Left ventricle myocardium superior (tissue), 1 donor: ENCODE measurements around the gene DDIT3. TPM values are rescaled to one million over a fixed set of nuclear protein-coding genes. Genes with fewer than 3 reads are reported as not detected.
"Not testable (repeated sequence)": the region's sequence is repeated elsewhere in the genome, so short reads cannot be mapped to it uniquely, and the experiment has no call there.

ENCODE experiments used
- ATAC-seq: fragments of 200-7000 bp; cut with Tn5 transposase; one replicate; pipeline ENCODE4 v1.9.1; 2020; ENCODE audit warnings: mild to moderate bottlenecking, moderate library complexity
- DNase-seq: peaks from one replicate; pipeline ENCODE4 v3.0.0-alpha.2; 2020
- intact Hi-C: fragments of 100-400 bp; cut with micrococcal nuclease; formaldehyde crosslinking; loops from one replicate; pipeline ENCODE4 v1.11.0; 2022
- total RNA-seq: library from RNA; stranded (reverse); fragmentation: NEBNext Ultra II Directional; extraction: Animal tissue kit (Norgen Biotek cat#: 25700); gene quantifications from one replicate; pipeline ENCODE4 v1.2.1, GENCODE V29; 2021
- donor health status: DM: no; HTN: yes; CAD: no; lungs with severe emphysema.

Gene DDIT3
- total RNA-seq, 1 donor from 2014 or later: 22.2 TPM

DNA sequence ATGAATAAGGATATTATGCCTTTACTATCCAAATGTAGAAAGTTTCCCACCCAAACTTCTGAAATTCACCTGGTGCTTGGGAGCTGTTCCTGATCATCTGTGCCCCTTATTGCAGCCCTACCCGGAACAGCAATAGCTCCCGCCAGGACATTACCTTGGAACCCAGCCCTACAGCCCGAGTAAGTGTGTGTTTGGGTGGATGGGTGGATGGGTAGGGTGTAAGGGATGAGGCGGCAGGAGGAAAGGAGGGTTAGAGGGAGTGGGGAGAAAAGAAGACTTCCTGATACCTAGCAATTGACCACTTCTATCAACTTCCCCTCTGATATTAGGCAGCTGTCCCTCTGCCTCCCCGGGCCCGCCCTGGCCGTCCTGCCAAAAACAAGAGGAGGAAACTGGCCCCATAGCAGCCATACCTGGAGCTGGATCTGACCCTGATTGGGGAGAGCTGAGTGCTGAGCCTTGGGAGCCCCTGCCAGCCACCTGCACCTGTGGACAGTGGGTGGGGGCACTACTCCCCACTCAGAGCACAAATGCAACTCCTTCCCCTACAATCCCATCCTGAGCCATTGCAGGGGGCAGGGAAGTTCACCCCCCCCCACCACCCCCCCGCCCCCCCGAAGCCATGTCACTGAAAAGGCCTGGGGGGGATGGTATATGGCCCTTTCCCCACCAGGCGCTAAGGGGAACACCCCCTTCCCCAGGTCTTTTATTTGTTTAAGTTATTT, 8.7 kb upstream of the DDIT3 start:
- intact Hi-C loops: no loop called here
- ATAC-seq: no peak
- no peak for DNase-seq

DNA sequence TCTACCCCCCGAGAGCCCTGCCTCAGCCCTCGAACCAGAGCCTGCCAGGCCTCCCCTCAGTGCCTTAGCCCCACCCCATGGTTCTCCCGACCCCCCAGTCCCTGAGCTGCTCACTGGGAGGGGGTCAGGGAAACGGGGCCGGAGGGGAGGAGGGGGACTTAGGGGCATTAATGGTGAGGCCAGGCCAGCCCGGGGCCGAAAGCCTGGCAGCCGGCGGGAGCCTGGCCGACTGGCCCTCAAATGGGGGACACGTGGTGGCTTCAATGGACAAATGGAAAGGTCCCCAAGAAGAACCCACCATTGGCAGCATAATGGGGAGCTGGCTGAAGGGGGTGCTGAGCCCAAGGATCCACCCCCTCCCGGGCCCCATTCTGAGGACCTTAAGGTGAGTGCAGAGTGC, 7.9 kb upstream of the DDIT3 start:
- ATAC-seq: no peak
- intact Hi-C loops: no loop called here

DNA sequence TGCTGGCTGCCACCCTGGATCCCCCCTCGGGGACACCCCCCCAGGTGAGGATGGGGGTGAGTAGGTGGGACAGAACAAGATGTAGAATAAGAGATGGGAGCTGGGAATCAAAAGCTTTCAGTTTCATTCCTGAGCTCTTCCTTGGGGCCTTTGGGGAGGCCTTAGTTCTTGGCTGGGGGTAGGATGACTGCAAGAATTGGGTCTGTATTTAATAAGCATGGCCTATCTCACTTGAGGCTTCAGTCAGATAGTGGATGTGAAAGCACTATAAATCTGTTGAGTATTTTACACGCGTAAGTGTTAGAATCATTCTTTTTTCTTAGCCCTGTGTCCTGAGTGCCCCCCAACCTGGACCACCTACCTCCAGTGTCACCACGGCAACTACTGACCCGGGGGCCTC, 6.9 kb upstream of the DDIT3 start:
- ATAC-seq (no peak), DNase-seq (no peak)
- intact Hi-C loops: no loop called here

More for the DNA sequence above, 7.9 kb upstream of the DDIT3 start:
- DNase-seq: no peak

DNA sequence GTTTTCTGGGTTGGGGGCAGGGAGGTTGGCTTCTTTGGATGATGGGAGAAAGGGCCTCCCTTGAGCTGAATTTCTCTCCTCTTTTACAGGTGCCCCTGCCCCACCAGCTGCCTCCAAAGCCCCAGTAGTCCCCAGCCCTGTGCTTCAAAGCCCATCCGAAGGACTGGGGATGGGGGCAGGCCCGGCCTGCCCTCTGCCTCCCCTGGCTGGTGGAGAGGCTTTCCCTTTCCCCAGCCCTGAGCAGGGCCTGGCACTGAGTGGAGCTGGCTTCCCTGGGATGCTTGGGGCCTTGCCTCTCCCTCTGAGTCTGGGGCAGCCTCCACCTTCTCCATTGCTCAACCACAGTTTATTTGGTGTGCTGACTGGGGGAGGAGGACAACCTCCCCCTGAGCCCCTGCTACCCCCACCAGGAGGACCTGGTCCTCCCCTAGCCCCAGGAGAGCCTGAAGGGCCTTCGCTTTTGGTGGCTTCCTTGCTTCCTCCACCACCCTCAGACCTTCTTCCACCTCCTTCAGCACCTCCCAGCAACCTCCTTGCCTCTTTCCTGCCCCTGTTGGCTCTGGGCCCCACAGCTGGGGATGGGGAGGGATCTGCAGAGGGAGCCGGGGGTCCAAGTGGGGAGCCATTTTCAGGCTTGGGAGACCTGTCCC, 6.3 kb upstream of the DDIT3 start:
- ATAC-seq (no peak), DNase-seq (no peak)
- intact Hi-C loops: no loop called here

- intact Hi-C loops: no loop called here
- DNase-seq: no peak
- no peak for ATAC-seq
Observed at GRCh38 chr12:57525615-57526383, 5.5 kb upstream of the DDIT3 start.

- no peak for DNase-seq
- ATAC-seq: no peak
- intact Hi-C loops: no loop called here
Observed at GRCh38 chr12:57524814-57525614, 4.7 kb upstream of the DDIT3 start.

- intact Hi-C loops: no loop called here
- no peak for ATAC-seq
Observed at GRCh38 chr12:57523706-57524614, 3.6 kb upstream of the DDIT3 start.

DNA sequence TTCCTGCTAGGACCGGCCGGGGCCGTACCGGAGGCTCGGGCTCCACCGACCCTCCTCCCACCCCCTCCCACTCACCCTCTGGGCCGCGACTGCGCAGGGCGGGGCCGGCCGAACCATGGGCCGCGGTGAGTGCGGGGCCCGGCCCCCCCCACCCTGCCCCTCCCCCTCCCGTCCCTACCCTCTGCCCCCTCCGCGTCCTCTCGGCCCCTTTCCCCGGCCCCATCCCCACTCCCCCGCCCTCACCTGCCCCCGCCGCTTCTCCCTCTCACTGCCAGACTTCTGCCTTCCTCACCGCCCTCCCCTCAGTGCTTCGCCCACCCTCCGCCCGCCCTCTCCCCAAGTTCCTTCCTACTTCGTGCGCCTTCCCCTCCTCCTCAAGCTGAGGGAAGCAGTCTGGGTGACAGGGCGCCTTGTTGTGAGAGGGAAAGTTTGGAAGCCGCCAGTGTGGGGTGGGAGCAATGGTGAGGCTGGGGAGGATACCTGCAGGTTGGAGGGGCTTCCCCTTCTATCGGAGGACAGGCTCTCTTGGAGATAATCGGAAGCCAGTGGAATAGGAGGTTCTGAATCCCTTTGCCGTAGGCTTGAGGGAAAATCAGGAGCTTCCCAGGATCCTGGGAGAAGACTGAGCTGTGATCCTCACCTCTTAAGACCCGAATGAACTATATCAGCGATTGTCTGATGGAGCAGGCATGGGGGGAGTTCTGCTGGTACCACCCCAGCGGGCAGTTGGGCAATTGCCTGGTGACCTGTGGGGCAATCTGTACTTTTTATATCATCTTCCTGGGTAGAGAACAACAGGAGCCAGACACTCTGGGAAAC, 2.8 kb upstream of the DDIT3 start:
- intact Hi-C loops: no loop called here
- DNase-seq (peak; percentile 70), ATAC-seq (peak; percentile 0)

More at GRCh38 chr12:57523706-57524614, 3.6 kb upstream of the DDIT3 start:
- DNase-seq: no peak

DNA sequence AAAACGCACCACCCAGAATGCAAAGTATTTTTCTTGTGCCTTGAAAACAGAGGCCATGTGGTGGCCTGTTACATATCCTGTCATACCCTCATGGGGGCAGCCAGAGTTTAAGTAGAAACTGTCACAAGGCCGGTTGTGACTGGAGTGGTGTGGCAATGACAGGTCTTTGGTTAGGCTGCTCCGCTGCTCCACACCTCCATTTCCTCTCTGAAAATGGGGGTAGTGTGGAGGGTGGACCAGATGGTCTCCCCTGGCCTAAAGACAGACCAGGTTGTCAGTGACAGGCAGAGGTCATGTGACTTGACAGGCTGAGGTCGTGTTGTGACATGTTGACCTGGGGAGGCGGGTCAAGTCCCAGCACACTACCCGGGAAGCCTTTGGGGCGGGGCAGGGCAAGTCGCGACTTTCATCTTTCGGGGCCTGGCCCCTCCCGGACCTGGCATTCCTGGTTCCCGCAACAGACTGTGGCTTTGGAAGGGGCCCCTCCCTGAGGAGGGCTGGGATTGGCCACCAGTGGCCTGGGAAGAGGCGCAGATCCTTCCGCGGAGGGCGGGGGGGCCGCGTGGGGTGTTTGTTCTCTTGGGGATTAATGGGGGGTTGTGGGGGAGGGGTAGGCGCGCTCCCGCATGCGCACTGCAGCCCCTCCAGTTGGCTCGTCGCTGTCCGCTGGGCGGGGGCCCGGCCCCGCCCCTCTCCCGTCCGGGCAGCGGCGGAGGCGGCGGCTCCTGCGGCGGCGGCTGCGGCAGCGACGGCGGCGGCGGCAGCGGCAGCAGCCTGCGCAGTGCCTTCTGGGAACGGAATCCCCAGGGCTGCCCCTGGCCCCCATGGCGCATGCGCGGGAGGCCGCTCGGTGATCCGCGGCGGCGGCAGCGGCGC, 1.9 kb upstream of the DDIT3 start, which contains the start of gene MBD6:
Gene MBD6 (plus strand): TSS at position 814 of the 876 bp plus-strand sequence. CDS start 1,480 bp downstream, outside the sequence.
- intact Hi-C loops: no loop called here
- DNase-seq (peak; percentile 96), ATAC-seq (peak; percentile 47)

DNA sequence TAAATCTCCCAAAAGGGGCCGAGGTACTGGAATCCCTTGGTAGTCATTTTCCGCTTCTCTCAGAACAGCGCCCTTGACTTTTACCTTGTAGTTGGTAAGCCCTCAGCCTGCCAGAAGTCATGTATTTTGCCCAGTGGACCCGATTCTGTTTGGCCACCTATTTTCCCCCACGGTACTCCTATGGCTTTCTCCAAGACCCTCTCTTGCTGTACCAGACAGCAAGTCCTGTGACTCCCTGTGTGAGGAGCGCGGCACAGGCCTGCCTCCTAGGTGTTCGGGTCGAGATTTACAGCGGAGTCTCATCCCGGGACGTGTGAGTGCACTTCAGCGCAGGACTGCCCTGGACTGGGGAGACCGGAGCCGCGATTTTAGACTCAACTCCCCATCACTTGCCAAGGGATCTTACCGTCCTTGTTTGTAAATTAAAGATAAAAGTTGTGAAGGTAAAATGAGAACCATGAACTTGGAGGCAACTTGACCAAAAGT, 1.3 kb upstream of the DDIT3 start:
- peak; percentile 62 for DNase-seq
- no peak for ATAC-seq
- intact Hi-C loops: no loop called here

DNA sequence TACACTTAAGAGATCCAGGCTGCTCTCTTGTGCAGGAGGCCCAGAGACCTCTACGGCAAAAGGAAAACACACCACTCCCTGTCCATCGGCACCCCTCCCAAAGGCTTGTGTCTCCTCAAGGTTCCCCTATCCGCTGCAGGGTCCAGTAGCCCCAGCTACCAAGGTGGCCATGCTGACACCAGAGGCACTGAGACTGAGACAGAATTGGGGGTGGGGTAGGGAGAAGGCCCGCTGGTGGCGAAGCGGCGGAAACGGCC, 590 bp downstream of the DDIT3 start:
- DNase-seq (no peak), ATAC-seq (peak; percentile 8)
- intact Hi-C loops: no loop called here

GRCh38 chr12:57518920-57519795, 1.2 kb downstream of the DDIT3 start:
- intact Hi-C loops: no loop called here
- ATAC-seq (peak; percentile 1), DNase-seq (peak; percentile 52)

DNA sequence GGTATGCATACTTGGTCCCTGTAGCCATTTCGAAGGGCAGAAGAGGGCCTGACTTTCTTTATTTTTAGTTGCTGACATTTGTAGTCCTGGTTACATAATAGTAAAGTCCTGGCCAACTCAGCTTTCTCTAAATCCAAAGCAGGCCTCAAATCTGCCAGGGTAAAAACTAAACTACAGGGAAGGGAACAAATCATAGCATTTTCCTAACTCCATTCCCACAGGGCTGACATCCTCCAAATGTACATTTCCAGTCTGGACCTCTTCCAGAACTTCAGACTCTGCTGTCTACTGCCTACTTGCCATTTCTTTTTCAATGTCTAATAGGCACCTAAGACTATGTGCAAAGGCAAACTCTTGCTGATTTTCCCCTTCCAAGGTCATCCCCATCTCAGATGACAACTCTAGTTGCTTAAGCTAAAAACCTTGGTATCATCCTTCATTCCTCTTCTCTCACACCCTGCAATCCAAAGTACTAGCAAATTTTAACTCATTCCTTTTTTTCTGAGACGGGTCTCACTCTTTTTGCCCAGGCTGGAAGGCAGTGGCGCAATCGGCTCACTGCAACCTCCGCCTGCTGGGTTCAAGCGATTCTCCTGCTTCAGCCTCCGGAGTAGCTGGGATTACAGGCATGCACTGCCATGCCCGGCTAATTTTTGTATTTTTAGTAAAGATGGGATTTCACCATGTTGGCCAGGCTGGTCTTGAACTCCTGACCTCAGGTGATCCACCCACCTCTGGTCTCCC, 2.0 kb downstream of the DDIT3 start:
- intact Hi-C loops: no loop called here
- ATAC-seq: no peak
- no peak for DNase-seq

GRCh38 chr12:57517718-57518117, 2.6 kb downstream of the DDIT3 start:
- intact Hi-C loops, DNase-seq, ATAC-seq: not testable (repeated sequence)

DNA sequence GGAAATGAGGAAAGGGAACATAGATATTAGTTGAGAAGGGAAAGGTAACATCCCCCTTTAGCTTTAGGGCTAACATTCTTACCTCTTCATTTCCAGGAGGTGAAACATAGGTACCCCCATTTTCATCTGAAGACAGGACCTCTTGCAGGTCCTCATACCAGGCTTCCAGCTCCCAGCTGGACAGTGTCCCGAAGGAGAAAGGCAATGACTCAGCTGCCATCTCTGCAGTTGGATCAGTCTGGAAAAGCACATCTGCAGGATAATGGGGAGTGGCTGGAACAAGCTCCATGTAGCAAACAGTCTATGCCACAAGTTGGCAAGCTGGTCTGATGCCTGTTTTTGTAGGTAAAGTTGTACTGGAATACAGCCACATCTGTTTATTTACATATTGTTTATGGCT, 3.1 kb downstream of the DDIT3 start:
- DNase-seq (no peak), ATAC-seq (no peak)
- intact Hi-C loops: no loop called here
